ENCODE data around the gene FOXP1.

The FOXP1 gene

DNA sequence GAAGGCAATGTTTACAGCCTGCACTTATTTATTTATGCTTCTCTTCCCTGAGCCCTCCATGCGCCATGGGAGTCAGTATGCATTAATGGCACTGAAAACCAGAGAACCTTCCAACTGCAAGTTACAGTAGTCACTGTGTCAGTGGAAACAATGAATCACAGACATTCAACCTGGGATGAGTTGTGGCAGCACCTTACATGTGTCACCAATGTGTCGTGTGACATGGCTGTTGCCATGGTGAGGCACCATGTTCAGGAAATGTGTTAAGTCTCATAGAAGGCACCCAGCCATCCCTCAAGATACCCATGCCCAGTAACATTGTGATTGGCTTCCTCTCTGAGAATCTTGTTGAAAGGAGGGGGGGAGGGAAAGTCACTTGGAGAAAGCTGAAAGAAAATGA is 105.0 kb downstream of the FOXP1 start:
- no peak for DNase-seq

GRCh38 chr3:71476950-71477349 is 106.6 kb downstream of the FOXP1 start:
- no peak for DNase-seq

GRCh38 chr3:71469138-71469435 is 114.4 kb downstream of the FOXP1 start:
- no peak for DNase-seq

- DNase-seq = no peak
Measured at GRCh38 chr3:71468311-71469137, 115.0 kb downstream of the FOXP1 start.

DNA sequence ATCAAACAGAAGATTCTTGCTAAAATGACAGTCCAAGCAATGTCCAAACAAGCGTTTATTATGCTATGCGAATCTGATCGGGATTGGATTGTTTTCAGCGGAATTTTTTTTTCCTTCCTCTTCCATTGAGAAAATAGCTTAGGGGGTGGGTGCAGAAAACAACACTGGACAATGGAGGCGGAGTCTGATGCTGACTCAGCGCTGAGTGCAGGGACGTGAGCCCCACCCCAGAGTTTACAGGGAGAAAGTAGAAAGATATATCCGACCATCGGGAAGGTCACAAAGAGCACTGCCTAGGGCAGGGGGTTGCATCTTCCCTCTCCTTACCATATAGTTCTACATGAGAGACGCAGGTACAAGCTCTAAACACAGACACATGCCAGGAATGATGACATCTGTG is 117.0 kb downstream of the FOXP1 start:
- DNase-seq = no peak

GRCh38 chr3:71465371-71466036 is 118.0 kb downstream of the FOXP1 start:
- DNase-seq = no peak

DNA sequence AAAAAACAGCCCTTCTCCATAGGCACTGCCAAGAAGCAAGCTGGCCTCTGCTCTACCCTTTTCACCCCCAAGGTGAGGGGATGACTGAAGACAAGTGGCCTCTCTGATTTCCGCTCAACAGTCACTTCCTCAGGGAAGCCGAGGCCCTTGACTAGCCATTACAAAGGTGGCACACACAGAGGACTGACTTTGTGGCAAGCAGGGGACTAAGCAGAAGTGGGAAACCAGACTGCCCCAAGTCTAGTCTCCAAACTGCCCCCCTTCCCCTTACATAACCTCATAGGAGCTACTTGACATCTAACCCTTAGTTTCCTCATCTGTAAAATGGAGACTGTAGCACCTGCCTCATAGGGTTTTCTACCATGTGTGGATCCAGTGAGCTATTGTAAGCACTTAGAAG is 118.9 kb downstream of the FOXP1 start:
- no peak for DNase-seq

- no peak for DNase-seq
Measured at GRCh38 chr3:71463617-71464016, 119.9 kb downstream of the FOXP1 start.

- no peak for DNase-seq
Measured at GRCh38 chr3:71462586-71462985, 120.9 kb downstream of the FOXP1 start.

DNA sequence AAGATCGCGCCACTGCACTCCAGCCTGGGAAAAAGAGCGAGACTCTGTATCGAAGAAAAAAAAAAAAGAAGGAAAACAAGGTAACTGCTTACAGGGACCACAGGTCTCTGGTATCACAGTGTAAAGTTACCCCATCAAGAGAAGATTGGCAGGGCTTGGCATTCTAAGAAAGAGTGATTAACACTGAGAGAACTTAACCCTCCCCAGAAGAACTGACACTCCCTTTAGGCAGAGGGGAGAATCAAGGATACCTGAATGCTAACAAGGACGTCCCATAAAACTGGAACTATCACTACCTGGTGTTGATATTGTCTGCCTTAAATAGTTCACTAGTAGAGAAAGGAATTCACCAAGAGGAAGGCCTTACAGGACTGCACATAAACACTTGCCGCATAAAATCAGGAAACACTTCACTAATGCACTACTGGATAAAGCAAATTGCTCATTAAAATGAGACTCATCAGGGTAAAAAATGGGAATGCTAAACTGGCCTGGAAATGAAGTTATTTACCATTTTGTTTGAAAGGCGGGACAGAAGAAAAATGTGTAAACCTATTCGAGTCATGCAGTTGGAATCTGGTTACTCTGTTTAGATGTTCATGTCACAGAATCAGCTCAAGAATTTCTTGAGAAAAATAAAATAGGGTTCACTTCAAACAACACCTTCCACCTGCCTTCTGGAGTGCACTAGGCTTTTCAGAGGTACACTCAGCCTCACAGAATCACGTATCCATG is 121.6 kb downstream of the FOXP1 start:
- DNase-seq = no peak

DNA sequence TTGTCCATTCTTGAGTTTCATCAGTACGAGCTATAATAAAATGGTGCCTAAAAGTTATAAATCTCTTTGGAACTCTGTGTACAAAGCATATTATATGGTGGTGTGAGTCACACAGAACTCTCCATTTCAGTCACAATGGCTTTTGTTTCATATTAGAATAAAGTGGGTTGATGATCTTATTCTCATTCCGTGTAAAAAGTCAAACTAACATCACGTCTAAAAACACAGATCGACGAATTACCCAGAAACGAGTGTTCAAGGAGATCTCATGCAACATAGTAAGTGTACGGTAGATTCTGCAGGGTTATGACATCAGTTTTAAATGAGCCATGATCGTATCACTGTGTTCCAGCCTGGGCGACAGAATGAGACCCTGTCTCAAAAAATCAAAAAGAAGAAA is 122.4 kb downstream of the FOXP1 start:
- DNase-seq = no peak

- DNase-seq = no peak
Measured at GRCh38 chr3:71458895-71459294, 124.6 kb downstream of the FOXP1 start.

DNA sequence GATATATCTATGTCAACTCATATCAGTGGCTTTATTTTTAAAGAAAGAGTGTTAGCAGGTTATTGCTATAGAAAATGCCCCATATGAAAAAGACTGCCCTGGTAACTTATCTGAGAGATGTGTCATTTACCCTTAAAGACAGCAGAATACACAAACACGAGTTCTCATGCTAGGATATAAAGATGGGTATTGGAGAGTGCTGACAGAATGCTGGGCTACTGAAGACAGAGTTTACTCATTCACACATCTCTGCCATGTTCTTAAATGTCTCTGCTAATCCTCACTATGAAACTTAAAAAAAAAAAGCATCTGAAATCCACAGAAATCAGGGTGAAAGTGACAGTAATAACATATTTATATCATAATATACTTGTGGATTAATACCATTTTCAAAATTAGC is 126.7 kb downstream of the FOXP1 start:
- DNase-seq = no peak

DNA sequence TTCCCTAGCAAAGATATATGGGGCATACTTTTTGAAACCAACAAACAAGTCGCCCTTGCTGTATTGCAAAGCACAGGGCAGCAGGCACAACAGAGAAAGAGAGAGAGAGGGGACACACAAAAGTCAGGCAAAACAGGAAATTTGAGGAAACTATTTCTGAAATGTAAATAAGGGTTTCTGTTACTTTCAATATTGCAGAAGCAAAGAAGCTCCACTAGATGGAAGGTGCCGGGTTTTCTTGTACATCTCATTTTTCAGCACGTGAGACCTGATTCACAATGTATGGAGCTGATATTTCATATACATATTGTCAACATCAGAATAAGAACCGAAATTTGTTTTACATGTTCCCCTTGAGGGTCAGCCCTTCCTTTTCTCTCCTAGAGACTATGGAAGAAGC is 127.4 kb downstream of the FOXP1 start:
- no peak for DNase-seq

GRCh38 chr3:71454512-71455403 is 128.8 kb downstream of the FOXP1 start:
- DNase-seq = no peak

GRCh38 chr3:71453822-71454511 is 129.6 kb downstream of the FOXP1 start:
- no peak for DNase-seq

- DNase-seq = no peak
Measured at GRCh38 chr3:71453319-71453718, 130.2 kb downstream of the FOXP1 start.

DNA sequence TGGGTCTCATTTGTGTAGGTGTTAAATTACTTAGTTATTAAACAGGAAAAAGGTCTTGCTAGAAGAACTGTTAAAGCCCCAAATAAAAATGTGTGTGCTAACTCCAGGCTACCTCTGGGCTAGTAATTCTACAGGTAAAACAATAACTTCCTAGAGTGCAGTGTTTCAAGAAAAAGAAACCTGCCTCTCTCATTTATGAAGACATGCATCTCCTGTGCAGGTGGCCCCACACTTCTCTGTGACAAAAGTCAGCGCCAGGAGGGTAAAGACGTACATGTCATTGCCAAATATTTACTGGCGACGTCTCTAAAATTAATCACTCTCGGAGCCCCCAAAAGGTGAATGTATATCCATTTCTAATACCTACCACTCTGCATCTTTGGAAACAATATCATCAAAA is 131.7 kb downstream of the FOXP1 start:
- DNase-seq = no peak

DNA sequence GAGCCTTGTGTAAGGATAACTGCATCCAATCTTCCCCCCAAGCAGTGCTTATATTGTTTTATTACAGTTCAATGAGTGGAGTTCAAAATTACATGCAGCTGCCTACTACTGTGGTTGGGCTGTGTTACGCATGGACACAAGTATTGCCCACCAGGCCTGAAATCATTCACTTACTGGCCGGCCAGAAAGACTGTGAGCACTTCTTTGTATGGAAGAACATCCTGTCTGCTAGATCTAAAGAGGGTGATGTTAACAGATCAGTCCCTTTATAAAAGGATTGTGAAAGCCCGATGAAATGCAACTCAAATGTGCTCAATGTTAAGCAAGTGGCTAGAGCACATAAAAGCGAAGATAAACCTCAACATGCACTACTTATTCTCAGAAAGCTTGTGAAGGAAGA is 132.5 kb downstream of the FOXP1 start:
- DNase-seq = no peak

- no peak for DNase-seq
Measured at GRCh38 chr3:71450162-71450561, 133.4 kb downstream of the FOXP1 start.

GRCh38 chr3:71447803-71448202 is 135.7 kb downstream of the FOXP1 start:
- no peak for DNase-seq

DNA sequence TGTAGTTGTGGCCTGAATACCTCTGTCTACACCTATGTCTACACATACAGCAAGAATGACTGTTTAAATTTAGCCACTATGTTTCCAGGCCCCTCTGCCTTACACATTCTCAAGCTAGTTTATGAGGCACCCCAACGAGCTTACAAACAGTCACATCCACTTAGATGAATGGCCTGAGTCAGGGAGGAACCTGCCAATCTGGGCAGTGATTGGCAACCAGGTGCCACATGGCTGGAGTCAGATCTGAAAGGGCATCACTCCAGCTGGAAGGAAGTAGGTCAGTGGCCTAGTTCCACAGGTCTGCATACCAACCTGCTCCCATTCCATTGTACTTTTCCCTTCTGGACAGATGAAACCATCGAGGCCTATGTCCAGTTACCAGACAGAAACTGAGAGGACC is 136.3 kb downstream of the FOXP1 start:
- DNase-seq = no peak

DNA sequence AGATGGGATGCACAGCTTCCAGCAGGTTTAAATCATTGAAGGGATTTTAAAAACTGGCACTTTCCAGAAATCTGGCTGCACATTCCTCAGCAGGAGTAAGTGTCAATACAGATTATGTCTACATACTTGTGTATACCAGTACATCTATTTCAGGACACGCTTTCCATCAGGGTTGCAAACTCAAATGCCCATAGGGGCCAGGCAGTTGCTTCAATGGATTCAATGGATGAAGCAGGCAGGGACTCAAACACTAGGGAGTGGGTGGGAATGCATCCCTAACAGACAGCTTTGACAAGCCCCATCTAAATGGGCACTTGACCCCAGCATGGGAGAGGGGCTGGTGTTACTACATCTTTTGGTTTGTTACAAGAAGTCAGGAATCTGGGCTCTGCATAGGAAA is 136.8 kb downstream of the FOXP1 start:
- no peak for DNase-seq
